GM10266 (cell line): ENCODE measurements around the gene MRPL57.
"Not testable (repeated sequence)": the region's sequence is repeated elsewhere in the genome, so short reads cannot be mapped to it uniquely, and the experiment has no call there.

Source experiments
- DNase-seq: peaks from one replicate; pipeline ENCODE4 v3.0.0; 2012; ENCODE audit errors: extremely low spot score
- CTCF ChIP-seq: IDR thresholded peaks from 2 replicates; pipeline ENCODE4 v1.5.1; 2012; ENCODE audit warnings: mild to moderate bottlenecking, low read depth; ENCODE audit not compliant: control insufficient read depth, insufficient read depth; ENCODE audit errors: missing control alignments

Gene MRPL57

DNA sequence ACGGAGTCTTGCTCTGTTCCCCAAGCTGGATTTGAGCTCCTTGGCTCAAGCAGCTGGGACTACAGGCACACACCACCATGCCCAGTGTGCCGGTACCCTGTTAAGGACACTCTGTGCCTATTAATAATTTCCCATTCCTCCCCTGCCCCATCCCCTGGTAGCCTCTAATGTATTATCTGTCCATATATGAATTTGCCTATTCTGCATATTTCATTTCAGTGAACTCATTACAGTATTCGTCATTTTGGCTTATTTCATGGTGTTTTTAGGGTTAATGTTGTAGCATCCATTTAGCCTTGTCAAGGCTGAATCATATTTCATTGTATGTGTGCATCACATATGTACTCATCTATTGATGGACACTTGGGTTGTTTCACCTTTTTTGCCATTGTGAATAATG, 33.7 kb upstream of the MRPL57 start:
- no peak for TF ChIP-seq CTCF
- no peak for DNase-seq

DNA sequence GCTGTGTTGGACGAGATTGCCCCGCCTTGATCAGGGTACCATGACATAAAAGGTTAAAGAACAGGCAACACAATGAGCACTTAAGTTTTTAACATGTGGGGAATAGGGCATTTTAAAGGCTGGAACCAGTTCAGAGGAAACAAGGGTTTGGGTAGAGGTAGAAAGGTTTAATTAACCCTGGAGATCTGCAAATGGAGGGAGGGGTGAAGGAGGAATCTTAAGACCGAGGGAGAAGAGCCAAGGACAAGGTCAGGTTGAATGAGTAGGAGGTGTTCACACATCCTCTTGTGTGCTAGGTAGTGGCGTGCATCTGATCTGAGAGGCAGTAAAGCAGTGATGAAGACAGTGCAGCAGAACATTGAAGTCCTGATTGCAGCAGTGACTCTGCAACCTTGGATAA, 28.6 kb upstream of the MRPL57 start:
- no peak for TF ChIP-seq CTCF
- no peak for DNase-seq

- no peak for TF ChIP-seq CTCF
Observed at GRCh38 chr13:21148557-21149258, 27.8 kb upstream of the MRPL57 start.

DNA sequence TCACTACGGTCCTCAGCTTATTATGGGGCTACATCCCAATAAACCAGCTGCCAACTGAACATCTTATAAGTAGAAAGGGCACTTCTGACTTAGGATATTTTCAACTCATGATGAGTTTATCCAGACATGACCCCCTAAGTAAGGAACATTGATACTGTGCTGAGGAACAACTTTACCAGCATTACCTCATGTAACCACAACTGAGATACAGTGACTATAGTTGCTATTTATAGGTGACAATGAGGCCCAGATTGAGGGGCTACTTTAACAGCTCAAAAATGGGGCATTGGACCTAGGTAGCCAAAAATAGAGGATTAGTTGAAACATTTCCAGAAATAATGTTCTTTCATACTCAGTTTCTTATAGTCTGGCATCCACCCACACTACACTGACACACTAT, 26.9 kb upstream of the MRPL57 start:
- DNase-seq: peak; percentile 24
- no peak for TF ChIP-seq CTCF

More at GRCh38 chr13:21148557-21149258, 27.8 kb upstream of the MRPL57 start:
- no peak for DNase-seq

GRCh38 chr13:21150013-21150412, 26.4 kb upstream of the MRPL57 start:
- no peak for DNase-seq
- TF ChIP-seq CTCF: no peak

DNA sequence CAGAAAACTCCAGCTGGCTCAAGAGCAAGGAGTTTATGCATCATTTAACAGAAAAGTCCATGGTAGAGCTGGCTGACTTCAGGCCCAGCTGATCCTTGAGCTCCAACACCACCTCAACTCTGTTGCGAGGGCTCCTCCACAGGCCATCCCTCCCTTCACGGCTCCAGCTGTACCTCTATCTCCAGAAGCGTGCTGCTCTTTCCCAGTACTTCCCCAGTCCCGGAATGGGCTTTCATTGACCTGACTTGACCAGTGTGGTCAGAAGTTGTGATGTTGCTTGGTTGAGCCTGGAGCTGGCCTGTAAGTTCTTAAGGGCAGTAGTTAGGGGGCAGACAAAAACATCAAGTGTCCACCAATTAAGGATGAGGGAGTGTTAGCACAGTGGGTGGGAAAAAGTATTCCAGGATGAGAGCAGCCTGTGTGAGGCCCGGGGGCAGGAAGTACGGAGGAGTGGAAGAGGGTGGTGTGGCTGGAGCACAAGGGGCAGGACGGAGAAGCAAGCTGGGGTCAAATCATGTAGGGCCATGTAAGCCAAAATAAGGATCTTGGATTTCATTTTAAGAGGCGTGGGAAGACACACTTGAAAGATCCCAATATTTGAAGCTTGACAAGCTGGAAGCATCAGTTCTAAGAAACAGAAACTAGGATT, 24.1 kb upstream of the MRPL57 start:
- no peak for TF ChIP-seq CTCF
- no peak for DNase-seq

- no peak for DNase-seq
- no peak for TF ChIP-seq CTCF
Observed at GRCh38 chr13:21164631-21165030, 11.8 kb upstream of the MRPL57 start.

- not testable (repeated sequence) for DNase-seq
Observed at GRCh38 chr13:21165606-21166005, 10.9 kb upstream of the MRPL57 start.
